Stomach smooth muscle (tissue), 2 donors: Measurements from ENCODE around the gene MIS18BP1.
"Not testable (repeated sequence)": the region's sequence is repeated elsewhere in the genome, so short reads cannot be mapped to it uniquely, and the experiment has no call there.

Experiments used
- H3K27ac ChIP-seq: one replicate; pipeline ENCODE4 v1.7.0; 2013; ENCODE audit warnings: mild to moderate bottlenecking, low read length, inconsistent platforms
- H3K27me3 ChIP-seq, 2 donors: one replicate each; pipeline ENCODE4 v1.7.0; 2013; ENCODE audit warnings: low read length in 2 of 2; ENCODE audit not compliant: insufficient read depth in 2 of 2, control insufficient read depth in 1 of 2
- H3K36me3 ChIP-seq, 2 donors: one replicate each; pipeline ENCODE4 v1.7.0; 2013; ENCODE audit warnings: low read length in 2 of 2; ENCODE audit not compliant: control insufficient read depth in 2 of 2, insufficient read depth in 2 of 2
- H3K4me1 ChIP-seq: one replicate; pipeline ENCODE4 v1.7.0; 2013; ENCODE audit warnings: low read length; ENCODE audit not compliant: control insufficient read depth, insufficient read depth
- H3K4me3 ChIP-seq, 2 donors: one replicate each; pipeline ENCODE4 v1.7.0; 2013; ENCODE audit warnings: low read length in 2 of 2
- H3K9ac ChIP-seq, 2 donors: one replicate each; pipeline ENCODE4 v1.7.0; 2013; ENCODE audit warnings: low read length in 2 of 2, mild to moderate bottlenecking in 1 of 2
- H3K9me3 ChIP-seq, 2 donors: one replicate each; pipeline ENCODE4 v1.7.0; 2013; ENCODE audit warnings: low read length in 2 of 2; ENCODE audit not compliant: control insufficient read depth in 2 of 2
- donor health status: healthy.
- donor health status: Pancreatic carcinoma.

MIS18BP1 gene

DNA sequence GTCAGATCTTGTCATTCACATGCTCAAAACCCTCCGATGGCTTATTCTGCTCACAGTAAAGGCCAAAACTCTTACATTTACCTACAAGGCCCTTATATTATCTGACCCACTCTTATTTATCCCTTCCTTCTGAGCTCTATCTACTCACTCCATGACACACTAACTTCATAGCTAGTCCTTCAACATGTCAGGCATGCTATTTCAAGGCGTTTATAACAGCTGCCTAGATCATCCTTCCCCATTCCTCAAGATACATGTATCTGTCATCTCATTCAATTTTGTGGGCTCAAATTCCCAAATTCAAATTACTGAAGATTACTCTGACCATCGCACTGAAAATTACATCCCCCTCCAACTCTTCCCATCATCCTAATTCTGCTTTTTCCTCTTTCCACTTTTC is 6.9 kb downstream of the MIS18BP1 start:
- H3K9me3 ChIP-seq, result no peaks in the 10 kb centered on the region
- no peaks in the 10 kb centered on the region for H3K36me3 ChIP-seq
- H3K27ac ChIP-seq, result no peak overlapping the region
- peaks cover 3% of the 10 kb centered on the region for H3K4me1 ChIP-seq
- no peaks in the 10 kb centered on the region for H3K27me3 ChIP-seq
- H3K4me3 ChIP-seq, result no peak overlapping the region
- no peak overlapping the region for H3K9ac ChIP-seq

GRCh38 chr14:45242706-45243105 is 10.3 kb downstream of the MIS18BP1 start:
- no peaks in the 10 kb centered on the region for H3K36me3 ChIP-seq
- H3K4me3 ChIP-seq, result no peak overlapping the region
- H3K27me3 ChIP-seq, result no peaks in the 10 kb centered on the region
- no peaks in the 10 kb centered on the region for H3K4me1 ChIP-seq
- no peaks in the 10 kb centered on the region for H3K9me3 ChIP-seq
- no peak overlapping the region for H3K9ac ChIP-seq
- no peak overlapping the region for H3K27ac ChIP-seq

- H3K4me3 ChIP-seq, result no peak overlapping the region
- H3K36me3 ChIP-seq, result no peaks in the 10 kb centered on the region
- no peaks in the 10 kb centered on the region for H3K4me1 ChIP-seq
- H3K27me3 ChIP-seq, result no peaks in the 10 kb centered on the region
- H3K27ac ChIP-seq, result no peak overlapping the region
- H3K9me3 ChIP-seq, result no peaks in the 10 kb centered on the region
- H3K9ac ChIP-seq, result no peak overlapping the region
Measured at GRCh38 chr14:45238988-45239387, 14.0 kb downstream of the MIS18BP1 start.

GRCh38 chr14:45227566-45227965 is 25.4 kb downstream of the MIS18BP1 start:
- no peaks in the 10 kb centered on the region for H3K27me3 ChIP-seq
- peaks cover 3 to 5% of the 10 kb centered on the region in 2 donors for H3K36me3 ChIP-seq
- H3K27ac ChIP-seq, result no peak overlapping the region
- H3K4me3 ChIP-seq, result no peak overlapping the region
- no peaks in the 10 kb centered on the region for H3K4me1 ChIP-seq
- no peak overlapping the region for H3K9ac ChIP-seq
- H3K9me3 ChIP-seq, result no peaks in the 10 kb centered on the region

- no peak overlapping the region for H3K27ac ChIP-seq
- no peaks in the 10 kb centered on the region for H3K4me1 ChIP-seq
- peaks cover 0 to 3% of the 10 kb centered on the region in 2 donors for H3K36me3 ChIP-seq
- H3K9me3 ChIP-seq, result no peaks in the 10 kb centered on the region
- H3K9ac ChIP-seq, result no peak overlapping the region
- no peak overlapping the region for H3K4me3 ChIP-seq
- H3K27me3 ChIP-seq, result no peaks in the 10 kb centered on the region
Measured at GRCh38 chr14:45222485-45223262, 30.3 kb downstream of the MIS18BP1 start.

GRCh38 chr14:45214341-45214740 is 38.7 kb downstream of the MIS18BP1 start:
- not testable (repeated sequence) for H3K4me1 ChIP-seq, H3K9me3 ChIP-seq, H3K4me3 ChIP-seq, H3K27ac ChIP-seq, H3K27me3 ChIP-seq, H3K9ac ChIP-seq, H3K36me3 ChIP-seq

DNA sequence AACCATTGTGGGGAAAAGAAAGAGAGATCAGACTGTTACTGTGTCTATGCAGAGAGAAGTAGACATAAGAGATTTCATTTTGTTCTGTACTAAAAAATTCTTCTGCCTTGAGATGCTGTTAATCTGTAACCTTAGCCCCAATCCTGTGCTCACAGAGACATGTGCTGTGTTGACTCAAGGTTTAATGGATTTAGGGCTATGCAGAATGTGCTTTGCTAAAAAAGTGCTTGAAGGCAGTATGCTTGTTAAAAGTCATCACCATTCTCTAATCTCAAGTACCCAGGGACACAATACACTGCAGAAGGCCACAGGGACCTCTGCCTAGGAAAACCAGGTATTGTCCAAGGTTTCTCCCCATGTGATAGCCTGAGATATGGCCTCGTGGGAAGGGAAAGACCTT is 39.3 kb downstream of the MIS18BP1 start:
- H3K27me3 ChIP-seq, H3K9ac ChIP-seq, H3K36me3 ChIP-seq, H3K4me1 ChIP-seq, H3K4me3 ChIP-seq, H3K27ac ChIP-seq, H3K9me3 ChIP-seq: not testable (repeated sequence)

- no peak overlapping the region for H3K9ac ChIP-seq
- no peak overlapping the region for H3K27ac ChIP-seq
- no peaks in the 10 kb centered on the region for H3K4me1 ChIP-seq
- H3K36me3 ChIP-seq, result peaks cover 0 to 3% of the 10 kb centered on the region in 2 donors
- no peak overlapping the region for H3K4me3 ChIP-seq
- H3K27me3 ChIP-seq, result no peaks in the 10 kb centered on the region
- H3K9me3 ChIP-seq, result no peaks in the 10 kb centered on the region
Measured at GRCh38 chr14:45212231-45212630, 40.8 kb downstream of the MIS18BP1 start.

DNA sequence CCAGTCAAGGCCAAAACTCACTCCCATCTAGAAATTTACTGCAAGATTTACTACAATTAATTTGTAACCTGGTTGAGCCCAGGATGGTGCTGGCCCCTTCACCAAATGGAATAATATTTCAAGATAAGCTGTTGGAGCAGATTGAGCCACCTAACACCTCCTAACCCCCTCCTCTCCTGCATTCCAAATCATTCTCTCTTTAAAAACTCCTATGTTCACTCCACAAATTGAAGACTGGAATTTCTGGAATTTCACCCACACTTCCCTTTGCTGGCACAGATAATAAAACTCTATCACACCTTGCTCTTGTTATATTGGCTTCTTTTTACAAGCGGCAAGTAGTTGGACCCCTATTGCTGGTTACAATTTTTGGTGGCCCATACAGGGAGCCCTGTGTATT is 41.7 kb downstream of the MIS18BP1 start:
- no peaks in the 10 kb centered on the region for H3K9me3 ChIP-seq
- no peaks in the 10 kb centered on the region for H3K4me1 ChIP-seq
- H3K27ac ChIP-seq, result no peak overlapping the region
- no peak overlapping the region for H3K9ac ChIP-seq
- peaks cover 2 to 3% of the 10 kb centered on the region in 2 donors for H3K36me3 ChIP-seq
- no peak overlapping the region for H3K4me3 ChIP-seq
- H3K27me3 ChIP-seq, result no peaks in the 10 kb centered on the region

- Histone ChIP-seq H3K27ac (no peak overlapping the region), H3K4me3 (no peak overlapping the region), H3K9me3 (no peaks in the 10 kb centered on the region), H3K9ac (no peak overlapping the region), H3K36me3 (peaks cover 2 to 3% of the 10 kb centered on the region in 2 donors), H3K4me1 (no peaks in the 10 kb centered on the region), H3K27me3 (no peaks in the 10 kb centered on the region)
Measured at GRCh38 chr14:45210159-45210558, 42.8 kb downstream of the MIS18BP1 start.

- Histone ChIP-seq H3K9me3 (no peaks in the 10 kb centered on the region), H3K27ac (no peak overlapping the region), H3K4me3 (no peak overlapping the region), H3K27me3 (no peaks in the 10 kb centered on the region), H3K9ac (no peak overlapping the region), H3K4me1 (no peaks in the 10 kb centered on the region), H3K36me3 (peaks cover under 1 to 2% of the 10 kb centered on the region in 2 donors)
Measured at GRCh38 chr14:45204241-45204640, 48.8 kb downstream of the MIS18BP1 start.
